Measurements from ENCODE around the gene C19orf85.

C19orf85 gene

DNA sequence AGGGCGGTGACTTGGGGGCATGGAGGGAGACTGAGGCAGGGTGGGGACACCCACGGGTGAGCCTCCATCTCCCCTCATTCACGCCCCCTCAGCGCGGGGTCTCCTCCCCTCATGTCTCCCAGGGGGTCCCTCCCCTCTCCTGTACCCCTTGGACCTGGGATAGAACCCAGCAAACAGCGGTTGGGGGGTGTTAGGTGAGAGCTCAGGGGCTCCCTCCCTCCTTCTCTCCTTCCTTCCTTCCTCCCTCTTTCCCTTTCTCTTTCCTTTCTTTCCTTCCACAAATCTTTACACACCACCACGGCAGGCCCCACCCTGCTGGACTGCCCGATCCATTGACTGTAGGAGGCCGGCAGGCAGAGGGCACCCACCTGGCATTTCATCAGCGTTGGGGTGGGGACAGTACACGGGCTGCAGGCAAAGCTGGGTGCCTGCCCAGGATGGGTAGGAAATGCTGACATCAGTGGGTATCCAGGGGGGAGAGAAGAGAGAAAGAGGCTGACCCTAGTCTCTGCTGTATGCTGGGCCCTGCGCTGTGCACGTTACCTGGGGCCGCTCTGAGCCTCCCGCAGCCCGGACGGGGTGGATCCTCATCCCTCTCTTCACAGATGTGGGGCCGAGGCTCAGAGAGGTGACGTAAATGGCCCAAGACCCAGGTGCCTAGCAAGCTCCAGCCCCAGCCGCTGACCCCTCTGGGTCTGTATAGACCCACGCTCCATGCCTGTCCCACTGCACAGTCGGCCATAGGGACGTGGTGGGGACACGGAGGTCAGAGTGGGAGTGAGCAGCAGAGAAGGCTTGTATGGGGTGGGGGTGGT, 27.2 kb upstream of the C19orf85 start:
- TF ChIP-seq Cebpa-rat (IDR thresholded peaks at IDR 0.05) = no peak
- Histone ChIP-seq H3K9me3 (replicated peaks in 1 of 11) (no peaks in the 10 kb centered on the region), H4K20me1 (peaks cover 0 to 8% (median 0%) of the 10 kb centered on the region in 11 experiments; a peak in 4 of 22 replicates), H3K9ac (no peak overlapping the region), H3K36me3 (no peaks in the 10 kb centered on the region), H3K27me3 (no peaks in the 10 kb centered on the region), H3K4me2 (0 out of 22 replicates have a peak overlapping the region, but pooled peaks of 1 of the 11 experiments have one; percentile 9), H3K4me1 (peaks cover 17 to 56% (median 37%) of the 10 kb centered on the region in 10 experiments), H3K4me3 (no peak overlapping the region), H3K27ac (no peak overlapping the region)

DNA sequence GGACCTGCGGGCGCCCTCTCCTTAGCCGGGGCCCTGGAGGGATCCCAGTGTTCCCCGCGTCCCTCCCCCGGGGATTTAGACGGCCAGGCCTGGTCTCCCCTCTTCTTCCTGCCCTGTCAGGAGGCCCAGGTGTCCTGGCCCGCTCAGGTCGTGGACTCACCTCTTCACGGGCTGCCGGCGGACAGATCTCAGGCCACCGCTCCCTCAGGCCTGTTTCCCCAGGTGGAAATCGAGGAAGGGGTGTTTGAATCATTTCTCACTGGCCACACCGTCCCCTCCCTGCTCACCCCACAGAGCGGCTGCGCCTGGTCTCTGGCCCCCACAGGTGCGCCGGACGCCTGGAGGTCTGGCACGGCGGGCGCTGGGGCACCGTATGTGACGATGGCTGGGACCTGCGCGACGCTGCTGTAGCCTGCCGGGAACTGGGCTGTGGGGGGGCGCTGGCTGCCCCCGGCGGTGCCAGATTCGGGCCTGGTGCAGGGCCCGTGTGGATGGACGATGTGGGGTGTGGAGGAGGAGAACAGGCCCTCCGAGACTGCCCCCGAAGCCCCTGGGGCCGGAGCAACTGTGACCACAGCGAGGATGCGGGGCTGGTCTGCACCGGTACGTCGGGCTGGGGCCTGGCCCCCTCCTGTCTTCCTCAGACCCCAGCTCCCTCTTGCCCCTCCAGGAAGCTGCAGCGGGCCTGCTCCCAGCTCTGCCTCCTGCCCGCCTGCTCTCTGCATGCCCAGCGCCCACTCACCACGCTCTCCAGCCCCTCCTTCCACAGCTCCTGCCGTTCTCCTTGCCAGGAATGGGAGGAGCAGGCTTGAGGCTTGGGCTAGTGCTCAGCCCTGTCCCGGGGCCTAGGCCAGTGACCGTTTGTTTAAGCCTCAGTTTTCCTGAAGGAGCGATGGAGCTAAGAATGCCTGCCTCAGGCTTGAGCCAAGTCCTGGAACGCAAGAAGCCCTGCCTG, 26.2 kb upstream of the C19orf85 start:
- H3K9me3 ChIP-seq (replicated peaks in 1 of 11) = no peaks in the 10 kb centered on the region
- no peaks in the 10 kb centered on the region for H3K27me3 ChIP-seq
- TF ChIP-seq Cebpa-rat (IDR thresholded peaks at IDR 0.05) = no peak
- peak overlapping the region in 1 of 11 experiments; percentile 9; a peak in 1 of 22 replicates for H3K9ac ChIP-seq
- H3K27ac ChIP-seq = no peak overlapping the region
- peaks cover 27 to 66% (median 47%) of the 10 kb centered on the region in 10 experiments for H3K4me1 ChIP-seq
- peaks cover 0 to 15% (median 0%) of the 10 kb centered on the region in 11 experiments; a peak in 4 of 22 replicates for H4K20me1 ChIP-seq
- H3K4me2 ChIP-seq = 0 out of 22 replicates have a peak overlapping the region, but pooled peaks of 1 of the 11 experiments have one; percentile 7
- no peaks in the 10 kb centered on the region for H3K36me3 ChIP-seq
- no peak overlapping the region for H3K4me3 ChIP-seq

GRCh38 chr19:55489711-55490477, 25.3 kb upstream of the C19orf85 start:
- no peak overlapping the region for H3K4me3 ChIP-seq
- H4K20me1 ChIP-seq = peaks cover 0 to 15% (median 0%) of the 10 kb centered on the region in 11 experiments; a peak in 4 of 22 replicates
- peak overlapping the region in 1 of 11 experiments; percentile 36; a peak in 1 of 22 replicates for H3K27ac ChIP-seq
- no peaks in the 10 kb centered on the region for H3K36me3 ChIP-seq
- H3K4me2 ChIP-seq = peak overlapping the region in 10 of 11 experiments; percentile 5 to 65 (median 55); a peak in 17 of 22 replicates
- TF ChIP-seq Cebpa-rat (IDR thresholded peaks at IDR 0.05) = no peak
- H3K4me1 ChIP-seq = peaks cover 33 to 69% (median 53%) of the 10 kb centered on the region in 10 experiments
- H3K9ac ChIP-seq = peak overlapping the region in 7 of 11 experiments; percentile 24 to 42 (median 33); a peak in 4 of 22 replicates
- no peaks in the 10 kb centered on the region for H3K27me3 ChIP-seq
- no peaks in the 10 kb centered on the region for H3K9me3 ChIP-seq (replicated peaks in 1 of 11)

- H3K4me3 ChIP-seq = no peak overlapping the region
- H3K27me3 ChIP-seq = no peaks in the 10 kb centered on the region
- peaks cover 39 to 71% (median 54%) of the 10 kb centered on the region in 10 experiments for H3K4me1 ChIP-seq
- H4K20me1 ChIP-seq = peaks cover 0 to 18% (median 0%) of the 10 kb centered on the region in 11 experiments; a peak in 6 of 22 replicates
- H3K9me3 ChIP-seq (replicated peaks in 1 of 11) = no peaks in the 10 kb centered on the region
- peak overlapping the region in 7 of 11 experiments; percentile 24 to 42 (median 33); a peak in 4 of 22 replicates for H3K9ac ChIP-seq
- TF ChIP-seq Cebpa-rat (IDR thresholded peaks at IDR 0.05) = no peak
- no peaks in the 10 kb centered on the region for H3K36me3 ChIP-seq
- peak overlapping the region in 1 of 11 experiments; percentile 36; a peak in 1 of 22 replicates for H3K27ac ChIP-seq
- peak overlapping the region in 10 of 11 experiments; percentile 5 to 65 (median 58); a peak in 17 of 22 replicates for H3K4me2 ChIP-seq
Observed at GRCh38 chr19:55488986-55489710, 24.6 kb upstream of the C19orf85 start.

DNA sequence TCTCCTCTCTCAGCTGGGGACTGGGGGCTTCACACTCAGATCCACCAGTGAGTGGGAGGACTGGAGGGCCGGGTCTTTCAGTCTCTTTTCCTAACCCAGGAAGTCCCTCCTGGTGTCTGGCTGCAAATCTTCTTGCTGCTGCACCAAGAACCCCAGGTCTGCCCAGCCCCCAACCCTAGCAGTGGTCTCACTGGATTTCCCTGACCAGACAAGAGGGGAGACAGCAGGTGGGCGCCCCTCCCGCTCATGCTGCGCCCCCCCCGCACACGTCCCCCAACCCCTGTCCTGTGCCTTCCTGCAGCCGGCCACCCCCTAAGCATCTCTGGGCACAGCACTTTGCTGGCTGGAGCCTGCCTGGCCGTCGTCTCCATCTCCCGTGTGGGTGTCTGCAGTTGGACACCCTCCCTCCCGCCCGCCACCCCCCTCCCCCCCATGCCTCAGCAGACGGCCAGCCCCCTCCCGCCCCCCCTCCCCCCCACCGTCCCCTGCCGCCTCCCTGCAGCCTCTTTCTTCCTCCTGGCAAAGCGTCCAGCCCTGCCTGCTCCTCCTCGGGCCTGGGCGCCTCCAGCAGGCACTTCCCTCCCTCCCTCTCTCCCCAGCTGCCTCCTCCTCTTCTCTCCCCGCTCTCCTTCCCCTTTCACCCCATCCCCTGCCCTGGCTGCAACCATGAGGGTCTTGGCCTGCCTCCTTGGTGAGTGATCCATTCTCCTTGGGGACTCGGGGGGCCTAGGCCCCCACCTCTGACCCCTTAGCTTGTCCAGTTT, 23.6 kb upstream of the C19orf85 start, which contains the start of gene SSC5D:
Gene SSC5D, plus strand, starts transcription at position 513 of the 764 bp plus-strand sequence. Its CDS starts 154 bp downstream, at position 667.
- TF ChIP-seq Cebpa-rat (IDR thresholded peaks at IDR 0.05) = no peak
- Histone ChIP-seq H3K9ac (peak within 1 kb of the TSS; percentile 31 to 83 (median 78)), H3K4me2 (peak within 1 kb of the TSS; percentile 89 to 100 (median 96)), H3K27ac (peak within 1 kb of the TSS; percentile 8 to 80 (median 61); a peak in 21 of 22 replicates), H3K4me1 (peaks cover 50 to 78% (median 62%) of the 10 kb centered on the region in 10 experiments), H4K20me1 (peaks cover 0 to 29% (median 0%) of the 10 kb centered on the region in 11 experiments; a peak in 9 of 22 replicates), H3K9me3 (replicated peaks in 1 of 11) (no peaks in the 10 kb centered on the region), H3K36me3 (peaks cover 0 to 9% (median 5%) of the 10 kb centered on the region in 11 experiments; a peak in 12 of 22 replicates), H3K27me3 (no peaks in the 10 kb centered on the region), H3K4me3 (peak within 1 kb of the TSS in 2 of 10 experiments; percentile 16 to 79; a peak in 1 of 20 replicates)

- H3K4me1 ChIP-seq = peaks cover 51 to 78% (median 64%) of the 10 kb centered on the region in 10 experiments
- peaks cover 0 to 17% (median 11%) of the 10 kb centered on the region in 11 experiments; a peak in 15 of 22 replicates for H3K36me3 ChIP-seq
- peak overlapping the region in 2 of 10 experiments; percentile 16 to 79; a peak in 2 of 20 replicates for H3K4me3 ChIP-seq
- no peaks in the 10 kb centered on the region for H3K27me3 ChIP-seq
- peak overlapping the region; percentile 31 to 83 (median 78) for H3K9ac ChIP-seq
- peak overlapping the region; percentile 89 to 100 (median 96) for H3K4me2 ChIP-seq
- H4K20me1 ChIP-seq = peaks cover 0 to 35% (median 0%) of the 10 kb centered on the region in 11 experiments; a peak in 9 of 22 replicates
- TF ChIP-seq Cebpa-rat (IDR thresholded peaks at IDR 0.05) = no peak
- peak overlapping the region; percentile 8 to 80 (median 61); a peak in 21 of 22 replicates for H3K27ac ChIP-seq
- no peaks in the 10 kb centered on the region for H3K9me3 ChIP-seq (replicated peaks in 1 of 11)
Observed at GRCh38 chr19:55486971-55487923, 22.7 kb upstream of the C19orf85 start.

Data from BLaER1 treated with 17β-estradiol and CSF1 and Interleukin-3, amounts not matched to agents 10 nM and 100 nM (cell line).